Mesendoderm (in vitro differentiated cells): ENCODE data around the gene TRIP13.
"Not testable (repeated sequence)": the region's sequence is repeated elsewhere in the genome, so short reads cannot be mapped to it uniquely, and the experiment has no call there.

ENCODE experiments used
- DNase-seq: peaks from one replicate; pipeline ENCODE4 v3.0.0; 2013
- H2AK5ac ChIP-seq: 2 replicates; pipeline ENCODE4 v1.6.1; 2013; ENCODE audit warnings: low read length, inconsistent platforms
- H2BK120ac ChIP-seq: 2 replicates; pipeline ENCODE4 v1.6.1; 2013; ENCODE audit warnings: low read depth, mild to moderate bottlenecking, low read length, moderate library complexity, mixed read lengths
- H2BK15ac ChIP-seq: replicated peaks from 2 replicates; pipeline ENCODE4 v1.6.1; 2013; ENCODE audit warnings: low read depth, mild to moderate bottlenecking, moderate library complexity
- H2BK5ac ChIP-seq: 2 replicates; pipeline ENCODE4 v1.6.1; 2013; ENCODE audit warnings: low read length, inconsistent platforms
- H3K18ac ChIP-seq: 2 replicates; pipeline ENCODE4 v1.6.1; 2013; ENCODE audit warnings: mild to moderate bottlenecking, low read length, mixed read lengths
- H3K23ac ChIP-seq: one replicate; pipeline ENCODE4 v1.6.1; 2013; ENCODE audit warnings: low read length
- H3K27ac ChIP-seq: 2 replicates; pipeline ENCODE4 v1.5.1; 2013; ENCODE audit warnings: low read depth, mild to moderate bottlenecking, inconsistent platforms, low read length, moderate library complexity
- H3K27me3 ChIP-seq: 2 replicates; pipeline ENCODE4 v1.6.1; 2013; ENCODE audit warnings: low read length, control low read depth, mild to moderate bottlenecking, inconsistent platforms; ENCODE audit not compliant: insufficient read depth, poor library complexity
- H3K36me3 ChIP-seq: 2 replicates; pipeline ENCODE4 v1.6.1; 2013; ENCODE audit warnings: low read length, inconsistent platforms; ENCODE audit not compliant: control insufficient read depth, insufficient read depth
- H3K4ac ChIP-seq: one replicate; pipeline ENCODE4 v1.6.1; 2013; ENCODE audit warnings: low read depth, mild to moderate bottlenecking, low read length, moderate library complexity
- H3K4me1 ChIP-seq: 2 replicates; pipeline ENCODE4 v1.6.1; 2013; ENCODE audit warnings: low read depth, low read length, inconsistent platforms; ENCODE audit not compliant: control insufficient read depth
- H3K4me2 ChIP-seq: 2 replicates; pipeline ENCODE4 v1.6.1; 2013; ENCODE audit warnings: low read length
- H3K4me3 ChIP-seq: 2 replicates; pipeline ENCODE4 v1.5.1; 2013; ENCODE audit warnings: mild to moderate bottlenecking, low read length
- H3K56ac ChIP-seq: one replicate; pipeline ENCODE4 v1.6.1; 2013; ENCODE audit warnings: low read length
- H3K79me1 ChIP-seq: 2 replicates; pipeline ENCODE4 v1.6.1; 2013; ENCODE audit warnings: low read length, inconsistent platforms
- H3K79me2 ChIP-seq: 2 replicates; pipeline ENCODE4 v1.6.1; 2013; ENCODE audit warnings: mild to moderate bottlenecking, low read length; ENCODE audit not compliant: control insufficient read depth, insufficient read depth
- H3K9ac ChIP-seq: 2 replicates; pipeline ENCODE4 v1.6.1; 2013; ENCODE audit warnings: low read length, inconsistent platforms
- H4K5ac ChIP-seq: one replicate; pipeline ENCODE4 v1.6.1; 2013; ENCODE audit warnings: low read length
- H4K8ac ChIP-seq: one replicate; pipeline ENCODE4 v1.6.1; 2013; ENCODE audit warnings: low read depth, mild to moderate bottlenecking, control low read depth, low read length, moderate library complexity
- WGBS: extraction: QIAGEN DNeasy Blood & Tissue Kit; methylation state at CpG from one replicate; pipeline ENCODE4 v1.1.7; 2013; ENCODE audit warnings: low lambda C conversion rate, missing lambda C conversion rate; ENCODE audit not compliant: insufficient coverage; ENCODE audit errors: extremely low coverage; 5-methylcytosine and 5-hydroxymethylcytosine counted together

The TRIP13 gene

DNA sequence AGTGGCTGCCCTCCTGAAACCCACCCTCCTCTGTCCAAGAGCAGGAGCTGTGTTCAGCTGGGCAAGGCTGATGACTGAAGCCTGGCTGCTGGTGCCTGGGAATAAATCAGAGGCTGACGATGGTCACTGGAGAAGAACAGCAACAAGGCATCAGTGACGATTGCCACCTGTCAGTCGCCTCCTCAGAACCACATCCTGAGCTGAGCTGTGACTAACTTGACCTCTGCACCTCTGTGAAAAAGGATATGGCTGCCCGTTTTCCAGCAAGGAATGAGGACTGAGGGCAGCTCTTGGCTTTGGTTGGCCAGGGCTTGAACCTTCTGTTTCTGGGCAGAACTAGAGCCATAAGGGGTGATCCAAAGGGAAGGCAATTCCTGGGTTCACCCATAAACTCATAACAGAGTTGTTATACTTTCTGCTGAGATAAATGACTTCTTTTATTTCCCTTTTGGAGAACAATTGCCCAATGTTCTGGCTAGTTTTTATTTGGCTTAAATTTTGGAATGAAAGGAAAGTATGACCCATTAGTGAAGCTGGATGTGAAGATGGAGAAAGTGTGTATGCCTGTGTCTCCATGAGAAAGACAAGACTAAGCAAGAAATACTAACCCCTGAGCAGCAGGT is 40.1 kb downstream of the TRIP13 start:
- no peaks in the 10 kb centered on the region for H3K4me1 ChIP-seq
- no peak overlapping the region for H2BK5ac ChIP-seq
- H3K79me2 ChIP-seq: no peaks in the 10 kb centered on the region
- H2BK15ac ChIP-seq: no peak overlapping the region
- no peak overlapping the region for H4K8ac ChIP-seq
- no peaks in the 10 kb centered on the region for H3K36me3 ChIP-seq
- no peak overlapping the region for H4K5ac ChIP-seq
- no peaks in the 10 kb centered on the region for H3K79me1 ChIP-seq
- H2BK120ac ChIP-seq: no peak overlapping the region
- no peak overlapping the region for H3K56ac ChIP-seq
- no peak for DNase-seq
- H2AK5ac ChIP-seq: no peak overlapping the region
- WGBS: no CpG with 5 or more reads among the region's 4 CpGs
- H3K9ac ChIP-seq: no peak overlapping the region
- no peak overlapping the region for H3K27ac ChIP-seq
- H3K23ac ChIP-seq: no peak overlapping the region
- no peak overlapping the region for H3K4me2 ChIP-seq
- H3K4me3 ChIP-seq: no peak overlapping the region
- H3K27me3 ChIP-seq: no peaks in the 10 kb centered on the region
- H3K4ac ChIP-seq: no peak overlapping the region
- H3K18ac ChIP-seq: no peak overlapping the region

DNA sequence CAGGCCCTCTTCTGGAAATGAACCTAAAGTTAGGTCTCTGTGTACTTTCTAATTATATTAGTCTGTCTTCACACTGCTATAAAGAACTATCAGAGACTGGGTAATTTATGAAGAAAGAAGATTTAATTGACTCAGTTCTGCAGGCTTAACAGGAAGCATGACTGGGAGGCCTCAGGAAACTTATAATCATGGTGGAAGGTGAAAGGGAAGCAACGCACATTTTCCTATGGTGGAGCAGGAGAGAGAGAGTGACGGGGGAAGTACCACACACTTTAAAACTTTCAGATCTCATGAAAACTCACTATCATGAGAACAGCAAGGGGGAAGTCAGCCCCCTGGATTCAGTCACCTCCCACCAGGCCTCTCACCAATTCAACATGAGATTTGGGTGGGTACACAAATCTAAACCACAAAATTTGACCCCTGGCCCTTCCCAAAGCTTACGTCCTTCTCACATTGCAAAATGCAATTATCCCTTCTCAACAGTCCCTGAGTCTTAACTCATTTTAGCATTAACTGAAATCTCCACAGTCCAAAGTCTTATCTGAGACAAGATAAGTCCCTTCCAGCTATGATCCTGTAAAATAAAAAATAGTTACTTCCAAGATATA is 40.7 kb downstream of the TRIP13 start:
- Histone ChIP-seq H3K4me1 (no peaks in the 10 kb centered on the region), H3K27ac (no peak overlapping the region), H2AK5ac (no peak overlapping the region), H3K4ac (no peak overlapping the region), H3K27me3 (no peaks in the 10 kb centered on the region), H3K36me3 (no peaks in the 10 kb centered on the region), H4K8ac (no peak overlapping the region), H3K18ac (no peak overlapping the region), H3K79me2 (no peaks in the 10 kb centered on the region), H3K4me3 (no peak overlapping the region), H2BK120ac (no peak overlapping the region), H3K56ac (no peak overlapping the region), H3K9ac (no peak overlapping the region), H2BK5ac (no peak overlapping the region), H3K4me2 (no peak overlapping the region), H2BK15ac (no peak overlapping the region), H3K79me1 (no peaks in the 10 kb centered on the region), H3K23ac (no peak overlapping the region), H4K5ac (no peak overlapping the region)
- WGBS: no CpG with 5 or more reads among the region's 3 CpGs
- DNase-seq: no peak

DNA sequence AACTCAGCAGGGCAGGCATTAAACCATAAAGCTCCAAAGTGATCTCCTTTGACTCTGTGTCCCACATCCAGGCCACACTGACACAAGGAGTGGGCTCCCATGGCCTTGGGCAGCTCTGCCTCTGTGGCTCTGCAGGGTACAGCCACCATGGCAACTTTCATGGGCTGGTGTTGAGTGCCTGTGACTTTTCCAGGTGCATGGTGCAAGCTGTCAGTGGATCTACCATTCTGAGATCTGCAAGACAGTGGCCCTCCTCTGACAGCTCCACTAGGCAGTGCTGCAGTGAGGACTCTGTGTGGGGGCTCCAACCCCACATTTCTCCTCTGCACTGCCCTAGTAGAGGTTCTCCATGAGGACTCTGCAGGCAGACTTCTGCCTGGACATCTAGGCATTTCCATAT is 41.3 kb downstream of the TRIP13 start:
- H2BK15ac ChIP-seq, H3K56ac ChIP-seq, H4K5ac ChIP-seq, H3K79me1 ChIP-seq, H3K18ac ChIP-seq, H3K27me3 ChIP-seq, H3K4me2 ChIP-seq, H3K36me3 ChIP-seq, H3K9ac ChIP-seq, H3K4me3 ChIP-seq, H2BK120ac ChIP-seq, H3K23ac ChIP-seq, H3K79me2 ChIP-seq, H3K4ac ChIP-seq, DNase-seq, H2AK5ac ChIP-seq, H4K8ac ChIP-seq, H3K4me1 ChIP-seq, H2BK5ac ChIP-seq, H3K27ac ChIP-seq: not testable (repeated sequence)

GRCh38 chr5:934381-934967 is 41.8 kb downstream of the TRIP13 start:
- H3K27me3 ChIP-seq, H2BK15ac ChIP-seq, H3K18ac ChIP-seq, H3K27ac ChIP-seq, H3K36me3 ChIP-seq, H3K4me3 ChIP-seq, H3K79me1 ChIP-seq, H2BK5ac ChIP-seq, H3K79me2 ChIP-seq, H2BK120ac ChIP-seq, H3K4me2 ChIP-seq, H2AK5ac ChIP-seq, H3K4me1 ChIP-seq, H4K8ac ChIP-seq, H3K4ac ChIP-seq, H3K23ac ChIP-seq, H4K5ac ChIP-seq, H3K56ac ChIP-seq, DNase-seq, H3K9ac ChIP-seq: not testable (repeated sequence)
- no CpG with 5 or more reads among the region's 3 CpGs for WGBS

DNA sequence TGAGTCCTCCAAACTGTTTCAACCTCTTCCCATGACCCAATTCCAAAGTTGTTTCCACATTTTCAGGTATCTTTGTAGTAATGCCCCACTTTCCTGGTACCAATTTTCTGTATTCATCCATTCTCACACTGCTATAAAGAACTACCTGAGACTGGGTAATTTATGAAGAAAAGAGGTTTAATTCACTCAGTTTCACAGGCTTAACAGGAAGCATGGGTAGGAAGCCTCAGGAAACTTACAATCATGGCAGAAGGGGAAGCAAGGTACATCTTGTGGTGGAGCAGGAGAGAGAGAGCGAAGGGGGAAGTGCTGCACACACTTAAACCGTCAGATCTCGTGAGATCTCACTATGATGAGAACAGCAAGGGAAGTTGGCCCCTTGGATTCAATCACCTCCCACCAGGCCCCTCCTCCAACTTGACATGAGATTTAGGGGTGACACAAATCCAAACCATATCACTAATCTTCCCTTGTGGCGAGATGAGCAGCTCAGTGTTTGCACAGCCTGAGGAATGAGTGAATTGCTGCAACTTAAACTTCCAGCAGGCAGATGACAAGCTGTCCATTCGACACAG is 42.9 kb downstream of the TRIP13 start:
- H3K4me2 ChIP-seq: no peak overlapping the region
- H4K5ac ChIP-seq: no peak overlapping the region
- no peak overlapping the region for H3K56ac ChIP-seq
- H3K4ac ChIP-seq: no peak overlapping the region
- H3K27me3 ChIP-seq: no peaks in the 10 kb centered on the region
- no peak overlapping the region for H2BK120ac ChIP-seq
- no peaks in the 10 kb centered on the region for H3K36me3 ChIP-seq
- H3K9ac ChIP-seq: no peak overlapping the region
- no CpG with 5 or more reads among the region's 5 CpGs for WGBS
- DNase-seq: no peak
- no peak overlapping the region for H4K8ac ChIP-seq
- no peak overlapping the region for H3K18ac ChIP-seq
- H3K27ac ChIP-seq: no peak overlapping the region
- H2AK5ac ChIP-seq: no peak overlapping the region
- no peak overlapping the region for H3K4me3 ChIP-seq
- no peak overlapping the region for H2BK15ac ChIP-seq
- no peak overlapping the region for H3K23ac ChIP-seq
- no peaks in the 10 kb centered on the region for H3K79me1 ChIP-seq
- no peaks in the 10 kb centered on the region for H3K79me2 ChIP-seq
- H3K4me1 ChIP-seq: no peaks in the 10 kb centered on the region
- no peak overlapping the region for H2BK5ac ChIP-seq
